Epidermal melanocyte (primary cell): ENCODE measurements around the gene ERVFRD-1.
A peak's percentile ranks its signal among the peaks of the same experiment; 100 is the strongest.
"Not testable (repeated sequence)": the region's sequence is repeated elsewhere in the genome, so short reads cannot be mapped to it uniquely, and the experiment has no call there.

Experiments used
- DNase-seq: peaks from one replicate; pipeline ENCODE4 v3.0.0; 2011; ENCODE audit warnings: low spot score; ENCODE audit not compliant: insufficient read length

Gene ERVFRD-1

DNA sequence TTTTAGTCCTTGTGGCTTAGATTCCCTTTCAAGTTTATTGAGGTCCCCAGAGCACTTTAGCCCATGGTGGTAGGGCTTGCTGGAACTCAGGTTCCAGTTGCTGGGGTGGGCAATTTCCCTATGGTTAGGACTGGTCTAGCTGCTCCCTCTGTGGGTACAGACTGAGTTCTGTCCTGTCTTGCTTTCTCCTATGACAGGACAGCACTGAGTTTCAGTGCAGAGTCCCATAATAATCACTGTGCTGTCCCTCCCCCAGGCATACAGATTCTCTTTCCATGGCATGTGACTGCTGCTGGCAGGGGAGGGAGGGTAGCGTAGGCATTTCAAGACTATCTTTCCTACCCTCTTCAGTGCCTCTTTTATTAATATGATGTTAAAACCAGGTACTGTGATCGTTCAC is 17.1 kb upstream of the ERVFRD-1 start:
- DNase-seq = no peak

- no peak for DNase-seq
Observed at GRCh38 chr6:11126876-11127275, 15.4 kb upstream of the ERVFRD-1 start.

DNA sequence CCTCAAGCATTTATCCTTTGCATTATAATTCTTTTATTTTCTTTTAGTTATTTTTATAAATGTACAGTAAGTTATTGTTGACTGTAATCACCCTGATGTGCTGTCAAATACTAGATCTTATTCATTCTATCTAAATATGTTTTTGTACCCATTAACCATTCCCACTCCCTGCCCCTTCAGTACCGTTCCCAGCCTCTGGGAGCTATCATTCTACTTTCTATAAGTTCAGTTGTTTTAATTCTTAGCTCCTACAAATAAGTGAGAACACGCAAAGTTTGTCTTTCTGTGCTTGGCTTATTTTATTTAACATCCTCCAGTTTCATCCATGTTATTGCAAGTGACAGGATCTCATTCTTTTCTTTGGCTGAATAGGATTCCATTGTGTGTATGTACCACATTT is 12.5 kb upstream of the ERVFRD-1 start:
- no peak for DNase-seq

DNA sequence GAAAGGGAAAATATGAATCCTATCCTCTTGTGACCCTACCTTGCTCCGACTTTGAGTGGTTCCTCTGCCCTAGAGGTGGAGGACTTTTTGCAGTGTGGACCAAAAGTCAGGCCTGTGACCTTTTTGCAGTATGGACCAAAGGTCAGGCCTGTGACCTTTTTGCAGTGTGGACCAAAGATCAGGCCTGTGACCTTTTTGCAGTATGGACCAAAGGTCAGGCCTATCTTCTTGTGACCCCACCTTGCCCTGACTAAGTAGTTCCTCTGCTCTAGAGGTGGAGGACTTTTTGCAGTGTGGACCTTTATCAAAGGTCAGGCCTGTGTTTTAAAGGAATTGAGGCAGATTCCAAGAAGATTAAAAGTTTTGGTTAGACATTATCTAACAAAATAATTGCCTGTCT is 10.9 kb upstream of the ERVFRD-1 start:
- DNase-seq = no peak

GRCh38 chr6:11121851-11122250 is 10.3 kb upstream of the ERVFRD-1 start:
- DNase-seq = no peak

- no peak for DNase-seq
Observed at GRCh38 chr6:11120271-11121005, 8.9 kb upstream of the ERVFRD-1 start.

DNA sequence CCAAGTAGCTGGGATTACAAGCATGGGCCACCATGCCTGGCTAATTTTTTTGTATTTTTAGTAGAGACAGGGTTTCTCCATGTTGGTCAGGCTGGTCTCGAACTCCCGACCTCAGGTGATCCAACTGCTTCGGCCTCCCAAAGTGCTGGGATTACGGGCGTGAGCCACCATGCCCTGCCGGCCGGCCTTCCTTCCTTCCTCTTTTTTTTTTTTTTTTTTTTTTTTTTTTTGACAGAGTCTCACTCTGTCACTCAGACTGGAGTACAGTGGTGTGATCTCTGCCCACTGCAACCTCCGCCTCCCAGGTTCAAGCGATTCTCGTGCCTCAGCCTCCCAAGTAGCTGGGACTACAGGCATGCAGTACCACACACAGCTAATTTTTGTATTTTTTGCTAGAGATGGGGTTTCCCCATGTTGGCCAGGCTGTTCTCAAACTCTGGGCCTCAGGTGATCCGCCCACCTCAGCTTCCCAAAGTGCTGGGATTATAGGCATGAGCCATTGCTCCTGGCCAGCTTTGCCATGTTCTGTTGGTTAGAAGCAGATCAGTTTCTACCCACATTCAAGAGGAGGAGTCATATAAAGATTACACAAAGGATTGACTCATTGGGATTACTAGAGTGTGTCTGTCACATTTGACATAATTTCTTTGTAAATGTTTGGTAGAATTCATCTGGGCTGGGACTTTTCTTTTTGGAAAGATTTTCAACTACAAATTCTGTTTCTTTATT is 4.4 kb upstream of the ERVFRD-1 start:
- not testable (repeated sequence) for DNase-seq

DNA sequence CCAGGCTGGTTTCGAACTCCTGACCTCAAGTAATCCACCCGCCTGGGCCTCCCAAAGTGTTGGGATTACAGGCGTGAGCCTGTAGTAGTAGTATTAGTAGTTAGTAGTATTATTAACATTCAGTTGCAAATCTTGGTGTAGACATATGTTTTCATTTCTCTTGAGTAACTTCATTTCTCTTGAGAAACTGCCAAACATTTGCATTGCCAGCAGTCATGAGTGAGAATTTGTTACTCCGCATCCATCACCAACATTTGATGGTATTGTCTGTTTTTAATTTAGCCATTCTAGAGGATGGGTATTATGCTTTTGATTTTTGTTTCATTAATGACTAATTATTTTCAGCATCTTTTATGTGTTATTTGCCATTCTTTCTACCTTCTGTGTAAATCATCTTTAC is 1.5 kb upstream of the ERVFRD-1 start:
- DNase-seq = no peak

- no peak for DNase-seq
Observed at GRCh38 chr6:11111769-11112437, 378 bp upstream of the ERVFRD-1 start.

GRCh38 chr6:11108726-11109125 is 2.8 kb downstream of the ERVFRD-1 start:
- DNase-seq = no peak

- DNase-seq = no peak
Observed at GRCh38 chr6:11103065-11103464, 8.5 kb downstream of the ERVFRD-1 start.

GRCh38 chr6:11101417-11101816 is 10.1 kb downstream of the ERVFRD-1 start:
- DNase-seq = no peak

DNA sequence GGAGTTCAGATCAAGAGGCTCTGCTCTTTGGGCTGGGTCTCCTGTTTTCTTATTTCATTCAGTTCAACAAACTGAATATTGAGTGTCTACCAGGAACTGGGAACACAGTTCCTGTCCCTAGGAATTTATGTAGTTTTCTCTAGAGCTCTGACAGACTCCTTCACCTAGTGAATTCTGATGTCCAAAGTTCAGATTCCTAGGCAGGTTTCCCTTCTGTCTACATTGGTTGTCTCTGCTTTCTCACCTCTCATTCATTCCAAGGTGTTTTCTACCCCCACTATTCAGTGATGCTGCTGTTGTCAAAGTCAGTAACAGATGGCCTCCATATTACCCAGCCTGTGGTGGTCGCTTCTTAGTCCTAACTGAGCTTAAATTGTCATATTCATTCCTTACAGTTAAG is 13.5 kb downstream of the ERVFRD-1 start:
- DNase-seq = no peak

DNA sequence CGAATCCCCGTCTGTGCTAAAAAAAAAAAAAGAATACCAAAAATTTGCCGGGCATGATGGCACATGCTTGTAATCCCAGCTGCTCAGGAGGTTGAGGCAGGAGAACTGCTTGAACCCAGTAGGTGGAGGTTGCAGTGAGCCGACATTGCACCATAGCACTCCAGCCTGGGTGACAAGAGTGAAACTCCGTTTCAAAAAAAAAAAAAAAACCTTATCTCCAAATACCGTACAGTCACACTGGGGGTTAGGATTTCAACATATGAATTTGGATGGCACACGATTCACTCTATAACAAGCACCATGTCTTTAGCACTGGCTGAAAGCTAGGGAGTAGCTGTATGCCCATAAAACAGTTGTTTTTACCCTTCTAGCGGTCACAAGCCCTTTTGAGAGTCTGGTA is 14.0 kb downstream of the ERVFRD-1 start:
- no peak for DNase-seq

- DNase-seq = no peak
Observed at GRCh38 chr6:11096109-11096508, 15.4 kb downstream of the ERVFRD-1 start.

GRCh38 chr6:11094941-11095340 is 16.6 kb downstream of the ERVFRD-1 start:
- no peak for DNase-seq

DNA sequence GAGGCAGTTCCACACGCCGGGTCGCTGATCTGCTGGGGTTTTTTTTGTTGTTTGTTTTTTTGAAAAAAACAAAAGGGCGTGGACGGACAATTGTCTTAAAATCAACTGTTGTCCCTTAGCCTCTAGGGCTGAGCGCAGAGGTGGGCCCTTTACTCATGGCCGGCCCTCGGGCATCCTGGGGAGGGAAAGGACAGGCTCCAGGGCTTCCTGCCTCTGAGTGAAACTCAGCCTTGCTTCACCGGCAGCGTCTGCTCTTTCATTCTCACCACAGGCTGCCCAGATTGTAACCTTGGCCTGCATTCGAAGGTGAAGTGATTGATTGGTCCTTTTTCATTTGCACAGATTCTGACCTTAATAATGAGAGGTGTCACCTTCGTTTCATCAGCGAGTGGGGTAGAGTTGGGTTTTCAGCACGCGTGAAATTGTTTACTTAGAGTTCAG is 17.1 kb downstream of the ERVFRD-1 start:
- DNase-seq = no peak

- peak; percentile 99 for DNase-seq
Observed at GRCh38 chr6:11093626-11094410, 17.7 kb downstream of the ERVFRD-1 start, which contains the start of gene SMIM13. TSS of gene SMIM13 (plus strand) at chr6:11093834. CDS start at chr6:11094314, 480 bp downstream.

- DNase-seq = no peak
Observed at GRCh38 chr6:11093376-11093625, 18.2 kb downstream of the ERVFRD-1 start.

DNA sequence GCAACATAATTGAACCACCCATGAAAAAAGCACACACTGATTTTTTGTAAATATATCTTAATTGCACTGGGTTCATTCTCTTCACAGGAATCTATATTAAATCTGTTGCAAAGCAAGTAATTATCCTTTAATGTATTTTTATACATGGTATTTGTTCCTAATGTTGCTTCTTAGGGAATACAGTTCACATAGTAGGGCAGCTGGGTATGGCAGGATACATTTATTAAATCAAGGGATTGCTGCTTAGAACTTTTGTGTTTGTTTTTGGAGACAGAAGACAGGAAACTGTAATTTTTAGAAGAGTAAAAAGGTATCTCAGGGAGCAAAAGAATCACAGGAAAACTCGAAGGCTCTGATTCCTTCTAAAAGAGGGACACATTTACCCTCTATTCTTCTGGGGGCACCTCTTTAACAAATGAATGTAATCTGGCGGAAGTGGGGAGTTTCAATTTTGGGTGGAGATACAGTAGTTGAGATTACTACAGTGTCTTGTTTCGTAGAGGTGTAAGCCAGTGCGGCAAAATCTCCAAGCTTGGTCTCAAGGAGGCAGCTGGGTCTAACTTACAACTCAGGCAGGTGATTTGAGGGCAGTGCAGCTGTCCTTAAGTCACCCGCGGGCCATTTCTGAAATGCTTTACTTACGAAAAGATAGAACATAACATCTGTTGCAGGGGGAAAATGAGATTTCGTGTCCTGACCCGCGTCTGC is 18.7 kb downstream of the ERVFRD-1 start:
- peak; percentile 42 for DNase-seq

DNA sequence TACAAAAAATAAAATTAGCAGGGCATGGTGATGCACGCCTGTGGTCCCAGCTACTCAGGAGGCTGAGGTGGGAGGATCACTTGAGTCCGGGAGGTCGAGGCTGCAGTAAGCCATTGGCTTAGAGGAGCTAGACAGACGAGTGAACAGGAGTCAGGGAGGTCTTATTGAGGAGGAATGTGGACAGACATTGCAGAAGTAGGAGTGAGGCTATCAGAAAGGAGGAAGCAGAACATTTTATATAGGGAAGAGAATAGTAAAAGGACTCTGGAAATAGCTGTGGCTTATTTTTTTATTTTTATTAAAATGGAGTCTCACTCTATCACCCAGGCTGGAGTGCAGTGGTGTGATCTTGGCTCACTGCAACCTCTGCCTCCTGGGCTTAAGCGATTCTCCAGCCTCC is 20.4 kb downstream of the ERVFRD-1 start:
- not testable (repeated sequence) for DNase-seq
